GM19193 (cell line): ENCODE measurements around the gene TGIF1.

Experiments used
- POLR2A ChIP-seq: IDR thresholded peaks from 4 replicates; pipeline ENCODE4 v1.6.1; 2011; ENCODE audit not compliant: insufficient read depth, insufficient read length; ENCODE audit errors: extremely low read depth

The TGIF1 gene

DNA sequence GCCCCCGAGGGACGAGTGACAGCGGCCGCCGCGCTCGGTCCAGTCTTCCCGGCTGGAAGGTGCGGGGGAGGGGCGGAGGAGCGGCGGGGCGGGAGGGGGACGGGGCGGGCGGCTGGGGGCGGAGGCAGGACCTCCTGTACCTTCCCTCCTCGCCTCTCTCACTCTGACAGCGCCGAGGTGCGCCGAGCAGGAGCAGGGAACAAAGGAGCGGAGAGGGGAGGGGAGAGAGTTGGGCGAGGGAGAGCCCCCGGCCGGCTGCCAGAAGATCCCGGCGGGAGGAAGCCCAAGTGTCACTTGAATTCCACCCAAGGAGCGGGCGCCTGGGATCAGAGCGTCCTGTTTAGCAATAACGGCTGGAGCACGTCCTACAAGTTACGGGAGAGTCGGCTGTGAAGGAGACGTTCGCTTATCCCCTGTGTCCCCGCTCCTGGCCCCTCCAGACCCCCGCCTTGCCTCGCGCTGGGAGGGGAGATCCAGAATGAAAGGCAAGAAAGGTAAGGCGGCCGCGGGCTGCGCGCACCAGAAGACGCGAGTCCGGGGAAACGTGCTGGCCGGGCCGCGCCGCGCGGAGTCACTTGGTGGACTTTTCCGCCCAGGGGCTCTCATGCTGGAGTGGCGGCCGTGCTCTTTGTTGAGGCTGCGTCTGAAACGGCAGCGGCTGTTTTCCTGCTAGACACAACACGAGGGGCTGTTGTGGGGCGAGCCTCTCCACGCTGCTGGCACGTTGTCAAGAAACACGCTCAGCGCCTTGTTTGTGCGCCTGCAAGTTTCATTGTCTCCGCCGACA is at the start of gene TGIF1:
Gene TGIF1, plus strand, starts transcription at position 161 of the 787 bp plus-strand sequence. Its CDS starts 318 bp downstream, at position 479.
- no peak for TF ChIP-seq POLR2A

DNA sequence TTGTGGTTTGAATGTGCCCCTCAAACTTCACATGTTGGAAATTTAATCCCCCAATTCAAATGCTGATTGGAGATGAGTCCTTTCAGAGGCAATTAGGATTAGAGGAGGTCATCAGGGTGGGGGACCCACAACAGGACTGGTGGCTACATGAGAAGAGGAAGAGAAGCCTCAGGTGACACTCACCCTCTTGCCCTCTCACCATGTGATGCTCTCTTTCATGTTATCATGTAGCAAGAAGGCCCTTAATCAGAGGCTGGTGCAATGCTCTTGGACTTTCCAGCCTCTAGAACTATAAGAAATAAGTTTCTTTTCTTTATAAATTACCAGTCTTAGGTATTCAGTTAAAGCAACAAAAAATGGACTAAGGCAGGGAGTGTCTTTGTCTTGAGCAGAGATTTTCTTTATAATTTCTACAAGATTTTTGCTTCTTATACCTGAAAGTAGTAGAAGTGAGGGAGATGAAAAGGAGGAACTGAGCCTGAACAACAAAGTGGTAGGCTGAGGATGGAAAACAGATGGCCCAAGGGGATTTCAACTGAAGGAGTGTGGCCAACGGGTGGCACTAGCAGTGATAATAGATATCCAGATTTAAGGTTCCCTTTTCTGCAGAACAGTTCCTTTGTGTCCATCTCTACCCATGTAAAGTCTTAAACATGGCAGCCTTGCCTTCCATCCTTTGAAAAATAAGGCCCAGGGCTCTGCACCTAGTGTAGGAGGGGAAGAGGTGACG is 49.2 kb upstream of the TGIF1 start:
- TF ChIP-seq POLR2A = no peak

DNA sequence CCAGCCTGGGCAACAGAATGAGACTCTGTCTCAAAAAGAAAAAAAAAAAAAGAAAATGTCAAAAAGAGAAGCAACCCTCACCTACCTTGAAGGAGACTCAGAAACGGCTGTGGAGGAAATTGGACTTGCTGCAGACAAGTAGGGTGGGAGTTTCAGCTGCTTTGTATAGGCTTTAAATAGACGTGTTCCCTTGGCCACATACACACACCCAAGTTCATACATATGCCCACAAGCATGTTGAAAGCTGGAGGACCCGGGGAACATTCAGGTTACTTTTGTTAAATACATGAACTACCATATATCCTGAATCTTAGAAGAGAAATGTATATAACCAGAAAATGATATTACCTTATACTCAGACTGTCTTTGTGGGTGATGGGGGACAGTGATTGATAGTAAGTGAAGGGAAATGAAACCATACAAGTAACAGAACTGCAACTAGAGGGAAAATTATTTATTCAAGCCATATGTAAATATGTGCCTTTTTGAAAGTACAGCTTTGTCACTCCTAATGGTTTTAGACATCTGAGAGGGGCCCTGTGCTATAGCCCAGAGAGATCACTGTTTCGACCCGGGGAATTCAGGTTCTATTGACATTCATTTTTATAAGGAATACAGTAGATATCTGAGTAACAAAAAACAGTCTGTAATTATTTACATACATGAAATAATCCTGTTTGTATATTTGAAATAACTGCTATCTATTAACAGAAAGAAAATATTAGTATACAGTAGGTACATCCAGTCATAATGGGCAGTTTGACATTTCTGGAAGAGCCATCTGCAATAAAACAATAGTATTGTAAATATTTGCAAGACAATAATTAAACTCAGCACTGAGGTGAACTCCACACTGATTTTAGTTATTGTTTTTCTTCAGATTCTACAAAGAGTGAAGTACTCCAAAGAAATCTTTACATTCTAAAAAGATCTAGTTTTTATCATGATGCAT is 48.0 kb upstream of the TGIF1 start:
- TF ChIP-seq POLR2A = no peak

DNA sequence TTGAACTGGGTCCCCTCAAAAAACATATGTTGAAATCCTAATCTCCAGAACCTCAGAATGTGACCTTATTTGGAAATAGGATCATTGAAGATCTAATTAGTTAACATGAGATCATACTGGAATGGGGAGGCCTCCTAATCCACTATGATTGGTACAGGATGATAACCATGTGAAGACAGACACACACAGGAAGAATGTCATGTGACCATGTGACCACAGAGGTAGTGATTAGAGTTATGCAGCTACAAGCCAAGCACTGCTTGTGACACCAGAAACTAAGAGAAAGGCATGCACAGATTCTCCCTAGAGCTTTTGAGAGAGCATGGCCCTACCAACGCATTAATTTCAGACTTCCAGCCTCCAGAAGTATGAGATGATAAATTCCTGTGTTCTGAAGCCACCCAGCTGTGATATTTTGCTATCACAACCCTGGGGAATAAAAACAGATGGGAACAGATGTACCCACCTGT is 47.0 kb upstream of the TGIF1 start:
- no peak for TF ChIP-seq POLR2A

DNA sequence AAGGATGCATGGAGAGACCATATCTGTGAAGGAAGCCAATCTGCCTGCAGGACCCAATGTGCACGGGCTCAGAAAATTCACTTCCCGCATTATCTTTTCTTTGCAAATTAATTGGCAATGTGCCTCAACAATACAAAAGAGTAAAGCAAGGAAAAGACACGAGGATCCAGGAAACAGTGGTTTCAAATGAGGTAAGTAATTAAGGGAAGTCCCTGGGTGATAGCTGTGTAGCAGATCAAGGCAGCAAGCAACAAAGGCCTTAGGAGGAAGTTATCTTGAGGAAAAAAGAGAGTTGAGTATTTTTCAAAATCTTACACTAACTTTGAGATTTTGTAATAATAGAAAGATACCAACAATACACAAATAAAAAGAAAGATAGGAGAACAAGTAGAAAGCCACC is 44.3 kb upstream of the TGIF1 start:
- no peak for TF ChIP-seq POLR2A

DNA sequence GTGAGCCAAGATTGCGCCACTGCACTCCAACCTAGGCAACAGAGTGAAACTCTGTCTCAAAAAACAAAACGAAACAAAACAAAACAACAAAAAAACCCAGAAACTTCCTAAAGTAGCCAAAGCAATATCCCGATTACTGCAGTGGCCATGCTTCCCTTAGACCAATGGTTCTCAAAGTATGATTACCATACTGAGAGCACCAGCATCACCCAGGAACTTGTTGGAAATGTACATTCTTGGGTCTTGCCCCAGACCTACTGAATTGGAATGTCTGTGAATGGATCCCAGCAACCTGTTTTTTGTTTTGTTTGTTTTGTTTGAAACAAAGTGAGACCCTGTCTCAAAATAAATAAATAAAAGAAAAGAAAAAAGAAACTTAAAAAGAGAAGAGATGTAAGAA is 41.9 kb upstream of the TGIF1 start:
- no peak for TF ChIP-seq POLR2A

DNA sequence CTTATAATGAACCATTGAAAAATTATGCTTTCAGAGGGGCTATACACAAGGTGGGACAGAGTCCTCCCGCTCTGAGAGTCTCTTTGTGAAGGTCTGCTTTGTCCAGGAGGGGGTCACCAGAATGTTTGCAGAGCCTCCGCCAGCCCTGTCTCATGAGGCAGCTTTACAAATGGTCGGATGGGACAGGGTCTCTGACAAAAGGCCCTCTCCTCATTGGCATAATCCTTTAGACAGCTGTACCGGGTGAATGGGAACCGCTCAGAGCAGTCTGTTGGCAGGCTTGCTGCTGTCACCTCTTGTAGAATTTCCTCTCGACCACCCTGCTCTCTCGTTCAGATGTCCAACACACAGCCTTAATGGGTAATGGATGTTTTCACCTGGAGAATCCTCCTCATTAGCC is 40.2 kb upstream of the TGIF1 start:
- no peak for TF ChIP-seq POLR2A

DNA sequence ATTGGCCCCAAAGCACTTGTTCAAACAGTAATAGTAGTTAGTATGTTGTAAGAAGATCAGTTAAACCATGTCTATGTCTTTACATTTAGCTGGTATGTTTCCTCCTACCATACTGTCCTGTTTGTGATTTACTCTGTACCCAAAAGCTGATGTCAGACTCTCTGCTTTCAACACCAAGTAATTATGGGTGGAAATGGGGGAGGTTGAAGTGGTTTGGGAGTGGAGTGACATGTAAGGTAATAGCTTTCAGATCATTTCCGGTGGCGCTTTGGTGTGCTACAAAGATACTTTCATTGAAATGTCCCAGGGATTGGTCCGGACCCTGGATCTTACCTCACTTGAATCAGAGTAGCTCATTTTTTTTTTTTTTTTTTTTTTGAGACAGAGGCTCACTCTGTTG is 39.7 kb upstream of the TGIF1 start:
- TF ChIP-seq POLR2A = no peak

DNA sequence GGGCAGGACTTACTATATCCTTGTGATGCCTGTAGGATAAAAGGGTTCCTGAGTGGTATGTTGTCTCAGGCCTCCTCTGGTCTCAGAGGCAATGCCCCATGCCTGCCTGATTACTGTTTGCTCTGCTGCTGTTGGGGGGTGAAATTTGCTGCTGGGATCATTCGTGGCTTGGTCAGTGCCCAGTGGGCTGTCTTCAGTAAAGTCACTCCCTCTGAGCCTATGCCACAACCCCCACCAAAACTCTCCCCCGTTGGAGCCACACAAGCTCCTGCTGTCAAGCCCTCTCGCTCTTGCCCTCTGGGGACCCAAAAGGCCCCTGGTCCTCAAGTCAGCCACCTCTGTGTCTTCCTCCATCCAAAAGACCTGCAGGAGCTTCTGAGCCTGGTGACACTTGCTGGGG is 38.6 kb upstream of the TGIF1 start:
- no peak for TF ChIP-seq POLR2A

DNA sequence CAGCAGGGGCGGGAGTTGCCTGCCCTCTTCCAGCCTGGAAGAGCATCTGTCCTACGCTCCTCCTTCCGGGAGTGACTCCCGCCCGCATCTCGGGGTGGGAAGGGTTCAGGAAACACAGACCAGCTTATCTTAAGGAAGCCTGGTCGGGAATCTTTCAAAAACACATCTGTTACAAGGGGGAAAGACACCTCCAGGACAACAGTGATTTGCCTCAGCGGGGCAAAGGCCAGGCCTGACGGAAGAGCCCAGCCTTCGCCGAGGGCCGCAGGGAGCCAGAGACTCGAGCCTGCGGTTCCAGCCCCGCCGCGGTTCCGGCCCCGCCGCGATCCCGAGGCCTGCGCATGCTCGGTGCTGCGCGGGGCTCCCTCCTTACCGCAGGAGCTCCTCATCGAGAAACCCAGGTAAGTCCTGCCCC is 38.1 kb upstream of the TGIF1 start:
- TF ChIP-seq POLR2A = no peak

DNA sequence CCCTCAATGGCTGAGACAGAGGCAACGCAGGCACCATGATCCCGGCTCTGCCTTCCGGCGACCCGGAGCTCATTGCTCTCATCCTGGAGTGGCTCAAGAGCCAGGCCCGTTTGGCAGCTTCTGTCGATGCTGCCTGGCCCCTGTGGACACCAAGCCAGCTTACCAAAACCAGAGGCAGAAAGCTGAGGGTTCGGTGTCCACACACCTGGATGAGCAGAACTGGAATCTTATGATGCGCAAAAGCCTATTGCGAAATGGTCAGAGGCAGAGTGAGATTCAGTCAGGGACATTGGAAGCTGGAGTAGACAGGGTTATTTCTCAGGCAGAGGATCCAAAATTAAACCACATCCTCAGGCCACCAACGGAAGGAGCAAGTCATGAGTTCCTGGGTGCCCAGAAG is 34.9 kb upstream of the TGIF1 start:
- TF ChIP-seq POLR2A = no peak

DNA sequence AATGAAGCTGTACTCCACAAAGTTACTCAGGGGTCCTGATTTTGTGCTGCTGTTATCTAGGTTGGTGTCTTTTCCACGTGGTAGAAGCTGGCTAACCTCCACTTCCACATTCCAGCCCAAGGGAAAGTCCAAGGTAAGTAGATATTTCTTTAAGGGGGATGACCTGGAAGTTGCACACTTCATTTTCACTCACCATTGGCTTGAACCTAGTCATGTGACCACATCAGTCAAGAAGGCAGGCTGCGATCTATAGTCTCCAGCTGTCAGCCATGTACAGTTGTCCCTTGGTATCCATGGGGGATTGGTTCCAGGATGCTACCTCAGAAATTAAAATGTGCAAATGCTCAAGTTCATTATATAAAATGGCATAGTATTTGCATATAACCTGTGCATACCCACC is 31.9 kb upstream of the TGIF1 start:
- no peak for TF ChIP-seq POLR2A

DNA sequence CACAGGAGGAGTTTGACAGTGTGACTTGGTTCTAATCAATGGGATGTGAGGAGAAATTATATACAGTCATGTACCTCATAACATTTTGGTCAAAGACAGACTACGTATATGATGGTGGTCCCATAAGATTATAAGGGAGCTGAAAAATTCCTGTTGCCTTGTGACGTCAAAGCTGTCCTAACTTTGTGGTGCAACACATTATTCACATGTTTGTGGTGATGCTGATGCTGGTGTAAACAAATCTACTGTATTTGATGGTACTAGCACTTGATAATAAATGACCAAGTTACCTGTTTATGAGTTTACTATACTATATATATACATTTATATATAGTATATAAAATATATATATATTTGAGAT is 29.1 kb upstream of the TGIF1 start:
- TF ChIP-seq POLR2A = no peak

DNA sequence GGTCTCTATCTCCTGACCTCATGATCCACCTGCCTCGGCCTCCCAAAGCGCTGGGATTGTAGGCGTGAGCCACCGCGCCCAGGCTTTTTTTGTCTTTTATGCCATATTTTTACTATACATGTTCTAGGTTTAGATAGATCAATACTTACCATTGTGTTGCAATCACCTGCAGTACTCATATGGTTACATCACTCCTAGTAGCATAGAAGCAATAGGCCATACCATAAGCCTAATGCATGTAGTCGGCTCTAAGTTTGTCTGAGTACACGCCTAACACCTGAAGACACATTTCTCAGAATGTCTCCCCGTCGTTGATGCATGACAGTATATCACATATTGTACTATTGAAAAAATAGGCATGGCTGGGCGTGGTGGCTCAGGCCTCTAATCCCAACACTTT is 27.1 kb upstream of the TGIF1 start:
- no peak for TF ChIP-seq POLR2A

DNA sequence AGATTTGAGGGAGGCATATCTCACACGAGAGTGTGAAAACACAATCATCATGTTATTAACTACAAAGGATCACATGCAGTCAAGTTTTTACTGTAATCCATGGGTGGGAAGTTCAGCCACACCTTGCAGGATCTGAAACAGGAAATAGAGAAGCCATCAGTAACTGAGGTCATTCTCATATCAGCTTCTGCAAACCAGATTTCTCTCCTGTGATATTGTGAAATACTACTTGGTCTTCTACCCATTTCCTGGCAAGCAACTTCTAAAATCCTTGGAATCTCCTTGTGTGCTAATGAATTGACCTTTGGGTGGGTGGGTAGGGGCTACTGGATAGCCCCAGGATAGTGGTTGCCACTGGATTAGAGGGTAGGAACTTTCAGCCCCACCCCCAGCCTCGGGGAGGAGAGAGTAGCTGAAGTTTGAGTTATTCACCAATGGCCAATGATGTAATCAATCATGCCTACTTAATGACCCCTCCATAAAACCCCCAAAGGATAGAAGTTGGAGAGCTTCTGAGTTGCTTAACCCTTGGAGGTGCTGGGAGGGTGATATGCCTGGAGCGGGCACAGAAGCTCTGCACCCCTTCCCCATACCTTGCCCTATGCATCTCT is 25.6 kb upstream of the TGIF1 start:
- no peak for TF ChIP-seq POLR2A
